ENCODE measurements around the gene TAPT1.

TAPT1 gene

DNA sequence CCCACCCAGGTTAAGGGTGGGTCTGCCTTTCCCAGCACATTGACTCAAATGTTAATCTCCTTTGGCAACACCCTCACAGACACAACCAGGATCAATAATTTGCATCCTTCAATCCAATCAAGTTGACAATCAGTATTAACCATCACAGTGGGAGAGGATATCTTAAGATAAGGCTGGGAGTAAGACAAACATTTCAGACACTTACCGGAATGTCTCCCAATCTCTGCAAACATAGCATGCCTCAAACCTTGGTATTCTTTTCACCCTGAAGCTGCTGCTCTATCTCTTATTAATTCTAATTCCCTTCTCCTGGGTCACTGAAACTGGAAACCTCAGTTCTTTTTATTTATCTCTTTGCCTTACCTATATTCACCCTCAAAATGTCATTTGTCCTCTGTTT is 19.0 kb upstream of the TAPT1 start:
- DNase-seq (ENCODE audit: low read depth), result no peak

DNA sequence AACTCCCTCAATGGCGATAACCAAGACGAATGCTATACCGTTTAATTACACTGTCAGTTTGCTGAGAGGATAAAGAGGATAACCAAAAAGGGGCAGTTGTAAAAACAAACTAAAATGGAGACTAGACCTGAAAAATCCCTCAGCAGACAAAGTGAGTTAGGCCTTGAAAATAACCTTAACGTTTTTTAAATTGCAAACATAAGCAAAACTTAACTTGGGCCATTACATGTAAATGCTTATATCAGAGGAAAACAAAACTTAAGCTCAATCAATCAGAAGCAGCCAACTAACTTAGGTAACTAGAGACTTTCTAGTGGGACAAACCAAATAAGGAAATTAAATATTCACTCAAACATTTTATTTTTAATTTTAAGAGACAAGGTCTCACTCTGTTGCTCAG is 17.0 kb upstream of the TAPT1 start:
- no peak for DNase-seq (ENCODE audit: low read depth)

GRCh38 chr4:16240300-16240699 is 14.0 kb upstream of the TAPT1 start:
- no peak for DNase-seq (ENCODE audit: low read depth)

GRCh38 chr4:16239086-16239485 is 12.8 kb upstream of the TAPT1 start:
- DNase-seq (ENCODE audit: low read depth), result no peak

DNA sequence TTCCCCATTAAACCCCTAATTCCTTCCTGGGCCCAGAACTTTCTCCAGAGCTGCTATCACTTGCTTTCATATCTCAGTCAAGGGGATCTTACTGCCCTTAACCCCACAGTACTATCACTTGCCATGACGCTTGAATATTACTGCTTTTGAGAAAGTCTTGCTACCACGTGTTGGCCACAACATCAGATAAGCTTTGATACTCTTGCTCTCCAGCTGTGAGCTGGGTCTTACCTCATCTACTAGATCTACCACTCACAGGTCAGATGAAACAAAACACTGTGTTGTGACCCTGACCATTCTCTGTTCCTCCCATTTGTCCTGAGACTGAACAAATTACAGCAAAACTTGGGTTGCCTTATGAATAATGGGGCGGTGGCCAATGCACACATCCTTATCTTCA is 12.1 kb upstream of the TAPT1 start:
- DNase-seq (ENCODE audit: low read depth), result no peak

GRCh38 chr4:16237715-16238114 is 11.4 kb upstream of the TAPT1 start:
- DNase-seq (ENCODE audit: low read depth), result no peak

DNA sequence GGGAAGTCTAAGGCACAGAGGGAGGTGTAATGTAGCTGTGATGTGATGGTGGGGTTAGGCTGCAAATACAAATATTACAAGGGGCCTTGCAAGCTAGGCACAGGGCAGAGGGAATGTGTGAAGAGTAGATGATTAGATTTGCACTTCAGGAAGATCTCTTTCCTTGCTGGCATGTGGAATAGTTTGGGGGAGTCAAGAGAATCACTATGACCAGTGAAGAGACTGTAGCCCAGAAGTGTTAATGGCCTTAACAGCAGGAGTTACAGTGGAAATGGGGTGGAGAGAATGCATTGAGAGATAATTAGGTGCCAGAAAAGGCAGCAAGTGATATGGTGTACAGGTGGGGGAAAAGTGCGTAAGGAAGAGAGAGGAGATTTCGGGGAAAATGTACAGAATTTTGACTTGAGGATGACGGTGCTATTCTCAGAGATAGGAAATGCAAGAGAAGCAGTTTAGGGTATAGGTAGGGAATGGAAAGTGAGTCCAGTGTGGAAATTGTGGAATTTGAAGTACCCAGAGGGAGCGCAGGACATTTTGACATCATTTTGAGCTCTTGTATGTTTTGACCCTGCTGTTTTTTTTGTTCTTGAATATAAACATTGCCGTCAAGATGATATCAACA is 10.2 kb upstream of the TAPT1 start:
- no peak for DNase-seq (ENCODE audit: low read depth)

- DNase-seq (ENCODE audit: low read depth), result no peak
These were observed 8.9 kb upstream of the TAPT1 start for GRCh38 chr4:16235209-16235608.

DNA sequence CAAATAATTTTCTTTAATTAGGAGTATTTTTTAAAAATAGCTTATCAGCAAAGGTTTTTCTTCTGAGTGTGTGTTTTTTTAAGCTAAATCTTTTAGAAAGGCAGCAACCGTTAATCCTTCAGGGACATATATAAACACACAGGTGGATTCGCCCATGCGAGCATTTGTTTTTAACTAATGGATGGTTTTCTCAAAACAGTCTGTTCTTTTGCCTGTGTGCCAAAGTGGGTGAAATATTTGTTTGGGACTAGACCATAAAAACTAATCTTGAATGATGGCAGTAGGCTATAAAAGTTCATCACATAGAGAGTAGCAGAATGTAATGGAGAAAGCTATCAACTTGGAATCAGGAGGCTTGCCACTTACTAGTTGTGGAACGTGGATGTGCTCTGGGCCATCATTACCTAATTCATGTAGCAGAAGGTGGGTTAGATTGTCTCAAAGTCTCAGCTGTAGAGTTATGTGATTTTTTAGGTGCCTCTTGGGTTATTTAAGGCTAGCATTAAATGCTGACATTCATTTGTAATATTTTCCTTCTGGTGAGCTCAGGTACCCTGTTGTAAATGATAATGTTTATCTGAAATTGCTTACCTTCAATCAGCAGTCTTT is 7.4 kb upstream of the TAPT1 start:
- DNase-seq (ENCODE audit: low read depth), result no peak

DNA sequence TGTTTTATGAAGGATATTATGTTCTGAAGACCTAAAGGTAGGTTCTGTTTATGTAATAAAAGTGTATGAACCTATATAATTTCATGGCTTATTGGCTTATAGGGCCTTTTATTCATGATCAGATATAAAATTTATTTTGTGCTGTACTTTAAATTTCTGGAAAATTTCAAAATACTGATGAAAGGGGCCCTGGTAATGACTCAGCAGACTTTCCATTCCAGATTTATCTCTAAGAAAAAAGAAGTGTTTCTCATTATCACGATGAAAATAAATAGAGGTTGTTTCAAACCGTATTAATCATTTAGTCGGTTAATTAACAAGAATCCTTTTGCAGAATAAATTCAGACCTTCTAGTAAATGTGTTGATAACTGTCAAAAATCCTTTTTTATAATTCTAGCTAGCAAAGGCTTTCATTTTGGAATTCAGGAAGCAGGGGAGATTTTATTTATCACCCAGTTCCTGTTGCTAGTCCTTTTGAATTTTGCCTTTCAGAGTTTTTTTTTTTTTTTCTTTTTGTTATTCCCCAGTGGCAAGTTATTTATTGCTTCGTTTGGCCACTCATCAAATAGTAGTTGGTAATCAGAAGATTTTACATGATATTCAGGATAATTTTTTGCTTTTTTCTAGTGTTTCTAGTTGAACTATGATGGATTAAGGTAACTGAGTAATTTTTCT is 5.4 kb upstream of the TAPT1 start:
- DNase-seq (ENCODE audit: low read depth), result no peak

GRCh38 chr4:16230308-16230707 is 4.0 kb upstream of the TAPT1 start:
- DNase-seq (ENCODE audit: low read depth), result no peak

- DNase-seq (ENCODE audit: low read depth), result no peak
These were observed 3.3 kb upstream of the TAPT1 start for GRCh38 chr4:16229604-16230003.

DNA sequence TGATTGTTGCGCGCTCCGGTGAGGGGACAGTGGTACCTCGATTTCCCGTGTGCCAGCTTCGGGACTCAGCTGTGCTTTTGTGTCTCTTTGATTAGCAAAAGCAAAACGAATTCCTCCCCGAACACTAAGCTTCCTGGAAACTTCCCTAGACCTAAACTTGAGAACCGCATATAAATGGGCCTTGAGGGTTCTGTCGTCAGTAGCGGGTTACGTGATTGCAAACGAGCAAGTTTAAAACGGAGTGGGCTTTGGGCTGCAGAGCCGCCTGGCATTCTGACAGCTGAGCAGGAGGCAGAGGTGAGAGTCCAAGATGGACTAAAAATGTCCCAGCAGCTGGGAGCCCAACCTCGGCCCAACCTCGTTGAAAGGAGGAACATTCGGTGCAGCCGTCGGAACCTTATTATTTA is 1.2 kb upstream of the TAPT1 start:
- DNase-seq (ENCODE audit: low read depth), result no peak

DNA sequence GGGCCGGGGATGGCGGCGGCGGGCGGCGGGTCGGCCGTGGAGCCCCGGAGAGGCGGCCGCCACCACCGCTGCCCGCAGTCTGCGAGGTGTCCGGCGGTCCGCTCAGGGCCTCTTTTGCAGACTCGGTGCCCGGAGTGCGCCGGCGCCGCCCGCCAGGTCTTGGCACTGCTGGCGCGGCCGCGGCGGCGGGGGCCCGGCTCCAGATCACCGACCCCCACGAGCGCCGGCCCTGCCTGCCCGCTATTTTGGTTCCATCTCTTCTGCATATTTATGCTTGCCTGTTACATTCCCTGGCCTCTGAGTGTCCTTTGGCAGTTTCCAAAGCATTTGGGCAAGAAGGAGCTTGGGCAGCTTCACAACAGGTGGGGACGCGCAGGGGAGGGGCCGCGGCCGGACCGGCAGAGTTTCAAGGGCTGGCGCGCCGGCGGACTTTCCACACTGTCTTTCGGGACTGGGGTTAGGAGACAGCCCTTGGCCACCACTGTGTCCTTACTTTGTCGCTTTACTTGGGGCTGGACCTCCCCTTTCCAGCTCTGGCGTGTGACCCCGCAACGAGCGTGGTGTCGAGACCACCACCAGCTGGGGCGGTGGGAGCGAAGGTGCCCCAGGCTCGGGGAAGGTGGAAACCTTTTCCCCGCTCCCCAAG is 668 bp upstream of the TAPT1 start:
- no peak for DNase-seq (ENCODE audit: low read depth)

GRCh38 chr4:16225167-16225862 is 956 bp downstream of the TAPT1 start:
- no peak for DNase-seq (ENCODE audit: low read depth)

GRCh38 chr4:16224264-16225166 is 1.8 kb downstream of the TAPT1 start:
- no peak for DNase-seq (ENCODE audit: low read depth)

DNA sequence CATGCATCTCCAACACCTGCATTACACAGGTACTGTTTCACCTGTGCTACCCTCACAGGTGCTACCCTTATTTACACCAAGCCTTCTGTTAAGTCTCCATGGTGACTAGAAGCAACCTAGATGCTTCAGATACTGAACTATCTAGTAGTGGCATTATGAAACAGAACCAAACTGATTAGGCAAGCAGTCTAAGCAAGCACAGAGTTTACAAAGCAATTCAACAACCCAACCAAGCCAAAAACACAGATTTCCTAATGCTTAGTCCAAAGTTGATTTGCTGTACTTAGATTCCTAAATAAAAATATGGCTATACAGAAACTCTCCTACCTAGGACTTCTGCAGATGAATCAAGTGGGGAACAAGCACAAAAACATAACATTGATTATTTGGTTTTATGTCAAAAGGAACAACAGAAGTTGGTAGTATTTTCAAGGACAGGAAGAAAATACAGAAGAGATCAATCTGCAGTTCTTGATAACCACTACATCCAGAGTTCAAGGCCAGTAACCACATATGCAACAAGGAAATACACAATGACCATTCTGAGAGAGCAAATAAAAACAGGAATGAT is 3.2 kb downstream of the TAPT1 start:
- DNase-seq (ENCODE audit: low read depth), result no peak

GRCh38 chr4:16218950-16219349 is 7.3 kb downstream of the TAPT1 start:
- DNase-seq (ENCODE audit: low read depth), result no peak

GRCh38 chr4:16217300-16218051 is 8.8 kb downstream of the TAPT1 start:
- no peak for DNase-seq (ENCODE audit: low read depth)

- no peak for DNase-seq (ENCODE audit: low read depth)
These were observed 13.2 kb downstream of the TAPT1 start for GRCh38 chr4:16213121-16213520.

Measured in CMK (cell line).